H7 (cell line): Measurements from ENCODE around the gene CSMD2. TPM values are rescaled to one million over a fixed set of nuclear protein-coding genes. Genes with fewer than 3 reads are reported as not detected.
"Not testable (repeated sequence)": the region's sequence is repeated elsewhere in the genome, so short reads cannot be mapped to it uniquely, and the experiment has no call there.

Experiments used
- DNase-seq: peaks from one replicate; pipeline ENCODE4 v3.0.0; 2012
- H3K27me3 ChIP-seq: 2 replicates; pipeline ENCODE4 v1.6.0; 2011; ENCODE audit warnings: mild to moderate bottlenecking, low read length; ENCODE audit not compliant: control insufficient read depth, insufficient read depth
- H3K36me3 ChIP-seq: replicated peaks from 2 replicates; pipeline ENCODE4 v1.5.1; 2011; ENCODE audit warnings: low read length; ENCODE audit not compliant: control insufficient read depth, insufficient read depth
- H3K4me3 ChIP-seq: 2 replicates; pipeline ENCODE4 v1.5.1; 2011; ENCODE audit warnings: low read depth, mild to moderate bottlenecking, control low read depth, low read length, moderate library complexity; ENCODE audit not compliant: insufficient read depth
- total RNA-seq: library from RNA; depleted of rRNA; stranded (reverse); fragments of >200 nt; shearing (Covaris generic); gene quantifications from 2 replicates; pipeline ENCODE4 v1.2.3, GENCODE V29; 2014; rRNA removed

Gene CSMD2
- 5.8 and 6.3 TPM in 2 replicates for total RNA-seq

DNA sequence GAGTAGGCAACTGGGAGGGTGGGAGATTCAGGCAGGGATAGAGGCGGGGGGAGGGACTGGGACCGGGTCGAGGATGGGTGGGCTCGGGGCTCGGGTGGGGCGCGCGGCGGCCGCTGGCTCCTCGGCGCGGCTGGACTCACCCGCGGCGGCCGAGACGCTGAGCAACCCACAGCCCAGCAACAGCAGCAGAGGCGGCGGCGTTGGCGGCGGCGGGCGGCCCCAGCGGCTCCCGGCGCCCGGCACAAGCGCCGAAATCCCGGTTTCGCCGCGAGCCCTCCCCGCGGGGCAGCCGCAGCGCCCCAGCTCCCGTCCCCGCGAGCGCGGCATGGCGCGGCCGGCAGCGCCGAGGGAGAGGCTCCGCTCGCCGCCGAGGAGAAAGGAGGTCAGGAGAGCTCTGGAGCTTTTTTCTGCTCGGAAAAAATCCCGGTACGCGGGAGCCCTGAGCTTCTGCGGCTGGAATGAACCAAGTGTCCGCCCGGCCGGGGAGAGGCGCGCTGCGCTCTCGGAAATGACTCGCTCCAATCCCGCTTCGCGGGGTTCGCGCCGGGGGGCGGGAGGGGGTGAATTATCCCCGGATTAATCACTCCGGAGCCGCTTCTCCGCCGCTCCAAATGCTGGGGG lies at the start of gene CSMD2:
CSMD2 (minus strand) TSS at position 460 of the 621 bp plus-strand sequence; CDS start at position 327, 133 bp downstream.
- peak; percentile 88 for DNase-seq
- H3K27me3 ChIP-seq: peaks cover 12% of the 10 kb centered on the region
- H3K4me3 ChIP-seq: peak within 1 kb of the TSS; percentile 78
- no peaks in the 10 kb centered on the region for H3K36me3 ChIP-seq

DNA sequence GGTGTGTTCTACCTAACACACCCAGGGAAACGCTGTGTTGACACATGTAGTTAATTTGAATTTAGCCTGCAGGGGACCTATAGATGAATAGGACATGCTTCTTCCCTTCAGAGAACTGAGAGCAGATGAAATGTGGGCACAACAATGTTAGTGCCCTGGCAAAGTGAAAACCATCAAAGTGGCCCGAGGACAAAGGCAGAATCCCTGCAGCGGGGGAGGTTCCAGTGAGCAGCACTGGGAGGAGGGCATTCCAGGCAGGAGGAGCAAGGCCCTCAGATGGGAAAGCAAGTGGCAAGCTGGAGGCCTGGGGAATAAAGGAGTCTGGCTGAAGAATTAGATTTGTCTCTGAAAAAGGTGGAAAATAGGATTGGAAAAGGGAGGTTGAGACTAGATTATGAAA lies 48.9 kb upstream of the CSMD2 start:
- H3K4me3 ChIP-seq: no peak overlapping the region
- peak; percentile 49 for DNase-seq
- H3K27me3 ChIP-seq: no peaks in the 10 kb centered on the region; the same call in 1 of the 2 replicates
- no peaks in the 10 kb centered on the region for H3K36me3 ChIP-seq

DNA sequence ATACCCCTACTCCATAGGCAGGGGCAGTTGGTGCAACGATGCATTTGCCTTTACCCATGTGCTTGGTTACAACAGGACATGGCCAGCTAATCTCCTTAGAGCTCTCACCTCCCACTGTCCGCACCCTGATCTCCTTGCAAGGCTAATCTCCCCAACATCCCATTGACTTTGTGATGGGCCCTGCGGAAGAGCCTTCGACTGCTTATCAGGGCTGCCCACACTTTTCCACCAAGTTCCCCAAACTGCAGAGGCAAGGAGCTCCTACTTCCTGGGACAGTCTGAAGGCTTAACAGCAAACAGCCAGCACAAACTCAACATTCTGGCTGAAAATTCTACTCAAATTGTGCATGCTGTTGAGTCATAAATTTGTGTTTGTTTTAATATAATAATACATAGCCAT lies 47.6 kb upstream of the CSMD2 start:
- no peak for DNase-seq
- Histone ChIP-seq H3K4me3 (no peak overlapping the region), H3K36me3 (no peaks in the 10 kb centered on the region), H3K27me3 (no peaks in the 10 kb centered on the region; the same call in 1 of the 2 replicates)

DNA sequence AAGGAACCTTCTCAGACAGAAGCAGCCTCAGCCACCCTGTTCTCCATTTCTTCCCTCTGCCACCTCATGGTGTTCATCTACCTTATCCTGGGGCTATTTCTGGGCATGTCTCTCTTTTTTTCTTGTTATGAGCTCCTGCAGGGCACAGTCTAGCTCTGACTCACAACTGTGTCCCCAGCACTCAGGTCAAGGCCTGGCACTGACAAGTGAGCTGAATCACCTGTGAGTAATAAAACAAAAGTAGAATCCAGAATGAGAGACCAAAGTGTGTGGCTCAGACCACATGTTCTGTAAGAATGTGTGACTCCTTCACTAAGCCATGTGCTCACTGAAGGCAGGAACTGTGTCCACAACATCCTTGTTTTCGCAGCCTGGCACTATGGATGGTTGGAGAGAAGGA lies 34.9 kb upstream of the CSMD2 start:
- Histone ChIP-seq H3K27me3 (no peaks in the 10 kb centered on the region; the same call in 1 of the 2 replicates), H3K4me3 (no peak overlapping the region), H3K36me3 (no peaks in the 10 kb centered on the region)
- no peak for DNase-seq

DNA sequence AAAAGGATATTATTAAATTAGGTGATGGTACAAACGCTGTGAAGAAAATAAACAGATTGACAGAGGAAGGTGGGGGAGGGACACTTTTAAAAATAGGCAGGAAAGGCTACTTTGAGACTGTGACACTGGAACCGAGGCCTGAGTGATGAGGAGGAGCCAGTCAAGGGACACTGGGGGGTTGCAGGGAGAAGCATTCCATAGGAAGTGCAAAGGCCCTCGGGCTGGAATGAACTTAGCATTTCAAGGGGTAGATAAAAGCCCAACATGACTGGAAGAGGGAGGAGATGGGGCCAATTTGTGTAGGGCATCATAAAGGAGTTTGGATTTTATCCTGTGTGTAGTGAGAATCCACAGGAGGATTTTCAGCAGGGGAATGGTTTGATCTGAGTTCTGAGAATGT lies 27.6 kb upstream of the CSMD2 start:
- DNase-seq: no peak
- Histone ChIP-seq H3K4me3 (no peak overlapping the region), H3K27me3 (peaks cover 2% of the 10 kb centered on the region), H3K36me3 (no peaks in the 10 kb centered on the region)

DNA sequence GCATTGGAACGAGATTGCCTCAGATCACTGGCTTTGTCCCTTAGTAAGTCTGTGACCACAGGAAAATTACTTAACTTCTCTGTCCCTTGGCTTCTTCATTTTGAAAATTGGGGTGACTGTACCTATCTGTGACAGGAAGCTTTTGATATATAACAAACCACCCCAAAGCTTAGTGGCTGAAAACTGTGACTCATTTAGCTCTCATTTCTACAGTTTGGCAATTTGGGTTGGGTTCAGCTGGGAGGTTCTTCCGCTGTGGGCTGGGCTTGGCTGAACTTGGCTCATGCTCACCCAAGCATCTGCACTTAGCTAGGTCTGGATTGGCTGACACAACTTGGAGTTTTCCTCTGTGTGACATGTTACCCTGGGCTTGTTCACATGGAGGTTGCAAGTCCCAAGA lies 25.7 kb upstream of the CSMD2 start:
- peaks cover 2% of the 10 kb centered on the region for H3K27me3 ChIP-seq
- no peak overlapping the region for H3K4me3 ChIP-seq
- no peaks in the 10 kb centered on the region for H3K36me3 ChIP-seq
- no peak for DNase-seq

DNA sequence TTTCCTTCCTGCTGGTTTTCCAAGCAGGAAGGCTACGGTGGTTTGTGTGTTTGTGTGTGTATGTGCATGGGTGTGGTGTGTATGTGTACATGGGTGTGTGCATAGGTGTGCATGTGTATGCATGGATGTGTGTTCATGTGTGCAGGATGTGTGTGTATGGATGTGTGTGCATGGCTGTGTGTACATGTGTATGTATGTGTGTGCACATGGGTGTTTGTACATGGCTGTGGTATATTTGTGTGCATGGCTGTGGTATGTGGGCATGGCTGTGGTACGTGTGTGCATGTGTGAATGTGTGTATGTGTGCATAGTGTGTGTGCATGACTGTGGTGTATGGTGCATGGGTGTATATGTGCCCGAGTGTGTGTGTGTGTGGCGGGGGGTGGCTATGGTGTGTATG lies 24.0 kb upstream of the CSMD2 start:
- no peak overlapping the region for H3K4me3 ChIP-seq
- H3K36me3 ChIP-seq: no peaks in the 10 kb centered on the region
- H3K27me3 ChIP-seq: peaks cover 2% of the 10 kb centered on the region
- DNase-seq: no peak

DNA sequence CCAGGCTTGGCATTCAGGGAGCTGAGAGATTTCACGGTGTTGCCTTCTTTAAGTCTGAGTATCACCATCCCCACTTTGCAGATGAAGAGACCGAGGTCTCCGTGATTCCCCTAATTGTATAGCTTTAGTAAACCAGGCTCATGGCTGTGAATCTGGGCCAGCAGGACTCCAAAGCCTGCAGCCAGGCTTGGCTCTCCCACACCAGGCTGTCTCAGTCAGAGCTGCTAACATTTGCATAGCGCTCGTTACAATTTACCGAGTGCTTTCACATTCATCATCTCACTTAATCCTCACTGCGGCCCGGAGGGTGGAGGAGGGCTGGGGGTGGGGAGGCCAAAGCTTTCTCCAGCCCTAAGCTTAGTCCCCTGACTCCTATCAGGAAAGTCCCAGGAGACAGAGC lies 23.4 kb upstream of the CSMD2 start:
- no peak overlapping the region for H3K4me3 ChIP-seq
- no peaks in the 10 kb centered on the region for H3K36me3 ChIP-seq
- H3K27me3 ChIP-seq: peaks cover 2% of the 10 kb centered on the region
- peak; percentile 85 for DNase-seq

DNA sequence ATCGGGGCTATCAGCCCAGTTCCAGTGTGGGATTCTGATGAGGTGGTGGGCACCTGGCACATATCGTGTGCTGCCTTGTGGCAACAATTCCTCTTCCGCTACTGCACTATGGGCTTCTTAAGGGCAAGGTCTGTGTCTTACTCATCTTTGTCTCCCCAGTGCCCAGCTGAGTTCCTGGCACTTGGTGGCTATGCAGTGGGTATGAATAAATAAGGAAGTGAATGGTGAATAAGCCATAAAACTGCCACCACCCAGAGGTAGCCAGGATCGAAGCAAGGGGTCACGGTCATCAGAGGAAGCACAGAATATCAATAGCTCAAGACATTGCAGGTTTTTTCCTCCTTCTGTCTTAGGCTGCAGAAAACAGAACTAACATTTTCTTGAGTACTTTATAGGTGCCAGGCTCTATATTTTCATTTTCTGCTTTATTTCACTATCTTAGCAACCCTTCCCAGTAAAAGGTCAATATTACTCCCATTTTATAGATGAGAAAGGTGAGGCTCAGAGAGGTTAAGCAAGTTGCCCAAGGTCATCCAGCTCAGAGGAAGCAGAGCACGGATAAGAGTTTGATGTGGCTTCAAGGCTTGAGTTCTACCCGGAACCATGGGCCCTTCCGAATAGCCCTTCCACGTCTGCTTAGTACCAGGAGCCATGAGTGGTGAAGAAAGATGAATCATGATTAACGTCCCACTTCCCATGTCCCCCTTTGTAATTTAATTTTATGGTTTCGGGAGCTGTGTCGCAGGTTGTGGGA lies 21.9 kb upstream of the CSMD2 start:
- Histone ChIP-seq H3K27me3 (peaks cover 2% of the 10 kb centered on the region), H3K4me3 (no peak overlapping the region), H3K36me3 (no peaks in the 10 kb centered on the region)
- no peak for DNase-seq

DNA sequence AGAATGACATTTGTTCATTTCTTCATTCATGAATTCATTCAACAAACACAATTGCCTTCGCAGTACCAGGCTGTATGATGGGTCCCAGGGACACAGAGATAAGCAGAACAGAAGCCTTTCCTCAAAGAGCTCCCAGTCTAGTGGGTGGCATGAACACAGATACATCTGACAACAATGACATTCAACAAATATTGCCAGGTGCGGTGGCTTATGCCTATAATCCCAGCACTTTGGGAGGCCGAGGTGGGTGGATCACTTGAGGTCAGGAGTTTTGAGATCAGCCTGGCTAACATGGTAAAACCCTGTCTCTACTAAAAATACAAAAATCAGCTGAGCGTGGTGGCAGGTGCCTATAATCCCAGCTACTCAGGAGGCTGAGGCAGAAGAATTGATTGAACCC lies 18.4 kb upstream of the CSMD2 start:
- H3K4me3 ChIP-seq, H3K27me3 ChIP-seq, H3K36me3 ChIP-seq, DNase-seq: not testable (repeated sequence)

DNA sequence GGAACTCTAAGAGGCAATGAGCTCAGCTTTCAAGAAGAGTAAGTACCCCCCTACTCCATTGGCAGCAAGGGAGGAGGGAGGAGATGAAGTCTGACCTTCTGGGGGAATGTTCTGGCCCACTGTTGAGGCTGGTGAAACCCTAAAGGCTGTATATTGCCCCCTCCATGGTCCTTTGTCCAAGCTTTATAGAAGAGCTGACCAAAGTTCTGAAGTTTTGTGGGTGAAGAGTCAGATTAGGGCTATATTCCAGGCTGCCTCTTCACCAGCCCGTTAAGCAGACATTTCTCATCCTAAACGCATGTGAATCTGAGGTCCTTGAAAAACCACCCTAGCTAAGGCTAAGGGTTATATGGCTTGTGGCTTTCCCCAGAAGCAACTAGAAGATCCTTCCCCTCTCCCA lies 13.0 kb upstream of the CSMD2 start:
- no peak for DNase-seq
- Histone ChIP-seq H3K27me3 (peaks cover 9% of the 10 kb centered on the region), H3K36me3 (no peaks in the 10 kb centered on the region), H3K4me3 (no peak overlapping the region)

DNA sequence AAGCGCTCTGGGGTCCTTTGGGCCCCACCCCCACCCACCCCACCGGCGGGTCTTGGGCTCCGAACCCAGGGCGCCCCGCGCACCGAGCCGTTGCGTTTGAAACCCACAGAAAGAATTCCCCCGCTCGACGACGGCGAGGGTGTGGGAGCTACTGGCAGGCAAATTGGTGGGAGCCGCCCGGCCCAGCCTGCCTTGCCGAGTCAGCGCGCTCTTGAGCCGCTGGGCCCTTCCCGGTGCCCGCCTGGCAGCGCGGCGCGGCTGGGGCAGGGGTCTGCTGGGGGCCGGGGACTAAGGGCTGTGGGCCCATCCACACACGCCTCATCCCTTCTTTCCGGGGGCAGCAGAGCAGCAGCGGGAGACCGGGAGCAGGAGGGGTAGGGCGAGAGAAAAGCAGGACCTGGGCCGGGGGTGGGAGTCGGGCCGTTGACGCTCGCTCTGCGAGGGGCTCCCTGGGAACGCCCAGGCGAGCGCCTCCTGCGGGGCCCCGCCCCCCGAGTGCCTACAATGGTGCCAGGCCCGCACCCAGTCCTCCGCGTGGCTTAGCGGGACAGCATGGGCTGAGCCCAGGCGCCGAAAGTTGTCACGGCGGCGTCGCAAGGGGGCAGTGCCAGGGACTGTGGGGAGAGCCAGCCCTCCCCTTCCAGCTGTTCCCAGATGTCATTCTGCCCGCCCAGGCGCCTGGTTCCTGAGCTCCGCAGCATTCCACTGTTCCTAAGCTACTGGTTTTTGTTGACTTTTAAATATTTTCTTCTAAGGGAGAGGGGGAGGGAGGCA lies 12.0 kb upstream of the CSMD2 start, which contains the start of gene C1orf94:
C1orf94 (plus strand) TSS at position 78 of the 774 bp plus-strand sequence. CDS start 883 bp downstream, outside the sequence.
- DNase-seq: peak; percentile 85
- H3K4me3 ChIP-seq: peak within 1 kb of the TSS; percentile 31; the same call in 1 of the 2 replicates
- no peaks in the 10 kb centered on the region for H3K36me3 ChIP-seq
- peaks cover 9% of the 10 kb centered on the region for H3K27me3 ChIP-seq

DNA sequence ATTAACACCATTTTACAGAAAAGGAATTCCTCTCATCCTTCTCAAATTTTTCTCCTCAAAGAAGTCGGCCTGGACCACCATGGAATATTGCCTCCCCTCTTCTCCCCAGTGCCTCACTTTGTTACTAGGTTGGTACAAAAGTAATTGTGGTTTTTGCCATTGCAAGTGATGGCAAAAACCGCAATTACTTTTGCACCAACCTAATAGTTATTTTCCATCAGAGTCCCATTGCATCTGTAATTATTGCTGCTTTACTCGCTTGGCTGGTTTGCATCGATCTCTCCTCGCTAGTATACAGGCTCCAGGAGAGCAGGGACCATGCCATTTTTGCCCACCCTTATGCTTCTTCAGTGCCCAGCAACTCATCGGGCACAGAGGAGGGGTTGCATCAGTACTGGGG lies 10.7 kb upstream of the CSMD2 start:
- no peak for DNase-seq

DNA sequence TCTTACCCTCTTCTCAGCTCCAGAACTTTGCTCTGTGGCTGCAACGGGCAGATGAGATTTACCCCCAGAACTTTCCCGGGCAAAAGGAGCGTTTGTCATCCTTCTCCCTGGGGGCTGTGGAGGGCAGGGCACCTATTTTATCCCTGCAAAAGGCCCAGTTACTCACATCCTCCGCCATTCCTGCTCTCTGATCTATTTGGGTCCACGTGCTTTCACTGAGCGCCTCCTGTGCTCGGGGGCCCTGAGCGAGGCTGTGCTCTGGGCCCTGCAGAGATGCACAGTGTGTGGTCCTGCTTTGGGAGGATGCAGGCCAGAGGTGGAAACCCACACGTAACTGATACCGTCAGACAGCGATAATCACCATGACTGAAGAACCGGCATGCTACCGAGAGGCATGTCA lies 2.4 kb upstream of the CSMD2 start:
- Histone ChIP-seq H3K27me3 (peaks cover 12% of the 10 kb centered on the region), H3K36me3 (no peaks in the 10 kb centered on the region), H3K4me3 (peak overlapping the region; percentile 78)
- DNase-seq: peak; percentile 41

More for the DNA sequence above, 10.7 kb upstream of the CSMD2 start:
- Histone ChIP-seq H3K36me3 (no peaks in the 10 kb centered on the region), H3K4me3 (no peak overlapping the region), H3K27me3 (peaks cover 9% of the 10 kb centered on the region)
